ENCODE results near the gene IFT27.

The IFT27 gene, protein sequence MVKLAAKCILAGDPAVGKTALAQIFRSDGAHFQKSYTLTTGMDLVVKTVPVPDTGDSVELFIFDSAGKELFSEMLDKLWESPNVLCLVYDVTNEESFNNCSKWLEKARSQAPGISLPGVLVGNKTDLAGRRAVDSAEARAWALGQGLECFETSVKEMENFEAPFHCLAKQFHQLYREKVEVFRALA

GRCh38 chr22:36775964-36776669 lies at the start of gene IFT27:
IFT27 (minus strand) TSS chr22:36776119; CDS start chr22:36775707, 412 bp downstream.
- peak; percentile 97 for DNase-seq

DNA sequence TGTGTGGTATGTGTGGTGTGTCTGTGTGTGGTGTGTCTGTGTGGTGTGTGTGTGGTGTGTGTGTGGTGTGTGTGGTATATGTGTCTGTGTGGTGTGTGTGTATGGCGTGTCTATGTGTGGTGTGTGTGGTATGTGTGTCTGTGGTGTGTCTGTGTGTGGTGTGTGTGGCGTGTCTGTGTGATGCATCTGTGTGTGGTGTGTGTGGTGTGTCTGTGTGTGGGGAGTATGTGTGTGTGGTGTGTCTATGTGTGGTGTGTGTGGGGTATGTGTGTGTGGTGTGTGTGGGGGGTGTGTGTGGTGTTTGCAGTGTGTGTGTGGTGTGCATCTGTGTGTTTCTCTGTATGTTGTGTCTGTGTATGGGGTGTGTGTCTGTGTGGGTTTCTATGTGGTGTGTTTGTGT lies 48.7 kb upstream of the IFT27 start:
- DNase-seq = no peak

DNA sequence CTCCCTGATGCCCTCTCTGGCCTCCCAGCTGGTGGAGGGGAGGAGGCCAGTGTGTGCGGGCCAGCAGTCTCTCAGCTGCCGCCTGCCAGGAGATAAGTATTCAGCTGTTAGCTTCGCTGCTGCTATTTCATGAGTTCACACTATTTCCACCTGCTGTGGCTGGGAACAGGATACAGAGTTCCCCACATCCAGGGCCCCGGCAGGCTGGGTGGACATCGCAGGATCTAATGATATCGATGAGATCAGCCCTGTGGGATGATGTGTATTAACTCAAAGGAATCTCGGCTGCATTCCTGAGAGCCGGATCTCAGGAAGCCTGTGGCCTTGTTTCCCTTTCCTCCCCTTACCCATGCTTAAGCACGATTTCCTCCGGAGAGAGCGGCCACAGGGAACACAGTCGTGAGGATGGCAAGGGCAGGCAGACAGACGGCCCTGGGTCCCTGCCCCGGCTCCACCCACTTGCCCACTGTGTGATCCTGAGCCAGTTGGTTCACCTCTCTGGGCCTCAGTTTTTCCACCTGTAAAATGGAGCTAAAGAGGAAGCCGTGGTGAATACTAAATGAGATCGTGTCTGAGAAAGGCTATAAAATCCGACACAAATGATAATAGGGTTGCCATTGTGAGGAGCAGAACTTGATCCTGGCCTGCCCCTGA lies 47.4 kb upstream of the IFT27 start:
- no peak for DNase-seq

DNA sequence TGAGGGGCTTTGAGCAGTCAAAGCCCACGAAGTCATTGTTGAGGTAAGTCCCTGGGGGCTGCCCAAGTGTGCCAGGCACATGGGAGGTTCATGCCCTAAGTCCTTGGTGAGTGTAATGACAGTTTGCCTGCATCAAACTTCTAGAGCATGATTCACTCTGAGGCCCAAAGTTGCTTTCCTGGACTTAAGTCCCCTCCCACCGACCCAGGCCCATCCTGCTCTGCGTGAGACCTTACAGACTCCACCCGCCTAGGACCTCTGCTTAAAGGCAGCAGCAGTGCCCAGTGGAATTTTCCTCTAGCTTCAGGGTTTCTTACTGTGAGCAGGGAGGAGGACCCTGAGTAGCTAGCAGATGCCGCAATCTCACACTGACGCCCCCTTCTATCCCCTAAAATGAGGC lies 46.7 kb upstream of the IFT27 start:
- no peak for DNase-seq

DNA sequence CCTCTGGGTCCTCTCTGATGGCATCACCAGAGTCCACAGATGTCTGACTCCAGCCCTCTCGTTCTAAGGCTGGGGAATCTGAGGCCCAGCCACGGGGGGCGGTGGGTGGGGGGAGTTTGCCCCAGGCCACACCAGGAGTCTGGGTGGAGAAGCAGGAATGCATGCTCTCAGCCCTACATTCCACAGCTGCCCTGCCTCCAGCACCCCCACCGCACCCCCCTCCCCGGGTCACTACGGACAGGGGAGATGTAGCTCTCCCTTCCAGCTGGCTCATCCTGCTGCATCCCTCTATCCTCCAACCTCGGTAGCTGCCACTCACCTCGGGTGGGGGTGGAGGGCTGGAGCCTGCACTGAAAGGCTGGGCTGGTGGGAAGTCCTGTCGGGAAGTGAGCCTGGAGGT lies 43.2 kb upstream of the IFT27 start:
- DNase-seq = no peak

DNA sequence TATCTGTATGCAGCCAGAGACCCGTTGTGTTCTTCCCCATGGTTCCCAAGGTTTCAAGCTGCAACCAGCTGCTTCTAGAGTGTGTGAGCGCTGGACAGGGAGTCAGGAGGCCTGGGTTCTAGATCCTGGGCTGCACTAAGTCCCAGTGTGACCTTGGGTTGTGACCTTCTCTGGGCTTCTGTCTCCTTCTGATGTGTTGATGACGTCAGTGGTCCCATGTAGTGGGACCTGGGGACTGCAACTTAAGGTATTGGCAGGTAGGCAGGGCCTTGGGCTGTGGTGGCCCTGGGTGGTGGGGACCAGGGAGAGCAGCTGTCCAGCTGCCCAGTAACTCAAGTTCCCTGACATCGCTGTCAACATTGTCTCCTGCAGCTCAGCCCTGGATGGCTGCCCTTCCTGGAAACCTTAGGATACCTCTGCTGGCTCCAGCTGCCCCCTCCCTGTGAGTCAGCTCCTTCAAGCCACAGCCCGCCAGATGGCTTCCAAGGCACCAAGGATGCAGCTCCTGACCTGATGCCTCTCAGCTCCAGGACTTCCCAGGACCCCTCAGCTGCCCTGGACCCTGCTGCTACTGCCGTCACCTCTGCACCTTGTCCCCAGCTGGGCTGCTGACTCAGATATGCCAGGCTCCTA lies 42.2 kb upstream of the IFT27 start:
- no peak for DNase-seq

DNA sequence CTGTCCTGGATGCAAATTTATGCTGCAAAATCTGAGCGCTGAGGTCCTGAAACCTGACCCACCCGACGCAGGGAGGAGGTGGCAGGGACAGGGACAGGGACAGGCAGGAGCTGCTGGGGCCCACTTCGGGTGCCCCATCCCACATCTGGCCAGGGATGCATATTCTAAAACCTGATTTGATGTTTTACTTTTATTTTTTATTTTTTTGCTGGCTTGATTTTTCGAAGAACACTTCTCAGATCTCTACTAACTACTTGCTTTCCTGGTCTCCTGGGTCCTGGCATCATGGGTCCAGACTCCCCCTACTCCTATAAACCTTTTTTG lies 41.6 kb upstream of the IFT27 start:
- DNase-seq = no peak

GRCh38 chr22:36816636-36817524 lies 41.0 kb upstream of the IFT27 start, which contains the start of gene PVALB:
PVALB (minus strand) TSS chr22:36817035; CDS start chr22:36817005, 30 bp downstream.
- no peak for DNase-seq

- no peak for DNase-seq
Observed at GRCh38 chr22:36816339-36816635, 40.4 kb upstream of the IFT27 start.

GRCh38 chr22:36815558-36816338 lies 39.8 kb upstream of the IFT27 start:
- DNase-seq = no peak

- DNase-seq = no peak
Observed at GRCh38 chr22:36814801-36815200, 38.9 kb upstream of the IFT27 start.

GRCh38 chr22:36811094-36811800 lies 35.3 kb upstream of the IFT27 start:
- DNase-seq = no peak

GRCh38 chr22:36809351-36809750 lies 33.4 kb upstream of the IFT27 start:
- no peak for DNase-seq

DNA sequence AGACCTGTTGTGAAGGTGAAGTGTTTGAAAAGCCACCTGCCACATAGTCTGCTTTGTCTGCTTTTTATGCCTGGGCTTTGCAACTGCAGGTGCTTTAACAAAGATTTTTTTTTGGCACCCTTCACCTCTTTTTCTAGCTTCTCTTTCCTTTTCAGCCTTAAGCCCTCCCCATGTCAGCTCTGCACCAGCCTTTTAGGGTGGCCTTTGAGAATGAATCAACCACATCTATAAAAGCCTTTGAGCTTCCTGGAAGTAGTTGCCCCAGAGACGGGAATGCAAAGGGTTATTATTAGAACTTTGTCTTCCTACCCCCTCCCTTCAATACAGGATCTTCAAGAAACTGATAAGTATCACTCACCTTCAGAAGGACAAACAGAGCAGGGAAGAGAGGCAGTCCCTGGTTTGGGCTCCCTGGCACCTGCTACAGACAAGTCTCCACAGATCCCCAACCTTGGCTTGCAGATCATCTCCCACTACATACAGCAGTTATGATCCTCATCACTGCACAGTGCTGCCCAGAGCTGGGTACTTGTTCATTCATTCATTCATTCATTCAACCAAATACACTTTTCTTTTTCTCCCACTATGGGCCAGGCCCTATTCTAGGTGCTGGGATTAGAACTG lies 32.9 kb upstream of the IFT27 start:
- DNase-seq = no peak

DNA sequence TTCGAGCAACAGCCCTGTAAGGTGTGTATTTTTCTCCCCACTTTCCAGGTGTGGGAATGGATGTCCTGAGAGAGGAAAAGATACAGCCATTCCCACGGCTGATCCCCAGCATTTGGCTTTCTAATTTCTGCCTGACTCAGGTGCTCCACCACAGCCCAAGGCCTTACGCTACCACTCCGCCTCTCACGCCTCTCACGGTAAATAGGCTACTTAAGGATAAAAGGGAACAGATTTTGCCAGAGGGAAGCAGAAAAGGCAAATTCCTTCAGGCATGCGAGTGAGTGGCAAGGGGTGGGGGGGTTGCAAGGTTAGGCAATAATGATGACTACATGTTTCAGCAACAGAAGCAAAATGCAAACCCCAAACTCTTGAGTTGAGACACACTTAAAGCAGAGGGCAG lies 31.7 kb upstream of the IFT27 start:
- DNase-seq = no peak

- no peak for DNase-seq
Observed at GRCh38 chr22:36806835-36807234, 30.9 kb upstream of the IFT27 start.

DNA sequence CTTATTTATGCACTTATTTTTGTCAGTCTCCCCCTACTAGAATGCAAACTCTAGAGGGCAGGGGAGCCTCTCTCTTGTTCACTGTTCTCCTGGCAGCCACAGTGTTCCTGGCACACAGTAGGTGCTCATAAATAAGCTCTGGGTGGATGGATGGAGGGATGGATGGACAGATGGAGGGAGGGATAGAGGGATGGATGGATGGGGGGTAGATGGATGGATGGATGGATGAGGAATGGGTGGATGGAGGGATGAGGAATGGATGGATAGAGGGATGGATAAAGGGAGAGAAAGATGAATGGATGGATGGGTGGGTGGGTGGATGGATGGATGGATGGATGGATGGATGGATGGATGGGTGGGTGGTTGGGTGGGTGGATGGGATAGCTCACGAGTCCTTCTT lies 27.4 kb upstream of the IFT27 start:
- DNase-seq = no peak

- no peak for DNase-seq
Observed at GRCh38 chr22:36798674-36799066, 22.8 kb upstream of the IFT27 start.

DNA sequence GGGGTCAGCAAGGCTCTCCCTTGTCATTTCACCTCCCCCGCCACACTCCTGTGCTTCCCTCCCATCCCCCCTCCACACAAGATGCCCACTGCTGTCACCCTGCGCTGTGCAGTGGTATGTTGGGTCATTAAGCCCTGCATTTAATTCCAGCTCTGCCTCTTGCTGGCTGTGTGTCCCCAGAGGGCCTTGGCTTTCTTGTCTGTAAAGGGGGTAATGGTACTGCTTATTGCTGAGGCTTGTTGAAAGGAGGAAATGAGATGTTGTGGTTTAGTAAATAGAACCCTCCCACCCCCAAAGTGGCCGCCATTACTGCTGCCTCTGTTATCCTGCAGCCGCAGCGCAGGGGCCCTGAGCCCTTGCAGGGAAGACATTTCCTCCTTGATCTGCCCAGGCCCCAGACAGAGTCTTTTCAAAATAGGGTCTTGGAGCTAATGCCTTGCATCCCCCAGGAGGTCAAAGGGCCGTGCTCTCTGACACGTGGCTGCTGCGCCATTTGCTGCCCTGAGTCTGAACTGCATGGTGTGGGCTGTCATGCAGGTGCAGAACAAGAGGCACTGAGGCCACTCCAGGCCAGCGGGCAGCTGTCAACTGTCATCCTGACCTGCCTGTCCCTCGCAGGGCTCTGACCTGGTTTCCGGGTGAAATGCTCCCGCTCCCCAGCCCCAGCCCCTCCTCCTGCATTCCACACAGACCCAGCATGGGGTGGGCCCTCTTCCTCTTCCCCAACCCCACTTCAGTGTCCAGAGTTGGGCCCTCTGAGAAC lies 22.2 kb upstream of the IFT27 start:
- no peak for DNase-seq

DNA sequence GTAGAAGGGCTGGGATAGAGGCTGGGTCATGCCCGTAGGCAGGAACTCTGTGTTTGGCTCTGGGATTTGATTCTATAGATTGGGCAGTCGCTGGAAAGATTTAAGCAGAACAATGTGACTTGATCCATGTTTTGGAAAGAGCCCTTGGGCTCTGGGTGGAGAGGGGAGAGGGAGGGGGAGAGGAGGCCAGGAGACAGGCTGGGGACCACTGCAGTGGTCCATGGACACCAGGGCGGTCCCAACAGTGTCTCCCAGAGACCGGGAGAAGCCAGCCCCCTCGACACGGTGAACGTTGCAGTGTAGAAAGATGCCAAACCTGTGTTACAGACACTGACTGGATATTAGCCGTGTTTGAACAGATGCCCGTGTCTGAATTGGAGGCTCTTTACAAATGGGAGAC lies 21.5 kb upstream of the IFT27 start:
- no peak for DNase-seq

All from activated naive CD4-positive, alpha-beta T cell treated with Interleukin-2 at 50 U/mL for 16 hours (primary cell).